Naive B cell (primary cell): ENCODE measurements around the gene FTSJ1. TPM values are rescaled to one million over a fixed set of nuclear protein-coding genes. Genes with fewer than 3 reads are reported as not detected.

Experiments used
- ATAC-seq, 2 donors: fragments of 150-1000 bp; cut with Tn5 transposase; 2 replicates each; pipeline ENCODE4 v1.10.0; 2021; ENCODE audit warnings: low read depth in 2 of 2, mild to moderate bottlenecking in 2 of 2, moderate library complexity in 2 of 2
- DNase-seq: peaks from one replicate; pipeline ENCODE4 v3.0.0; 2022
- H3K27ac Mint-ChIP-seq, 6 donors: one replicate each; pipeline ENCODE4 v1.8.0; 2020 to 2022; ENCODE audit warnings: mild to moderate bottlenecking in 6 of 6, mixed read lengths in 6 of 6, moderate library complexity in 5 of 6, inconsistent platforms in 2 of 6
- H3K27me3 Mint-ChIP-seq, 3 donors: one replicate each; pipeline ENCODE4 v1.8.0; 2021 to 2022; ENCODE audit warnings: mixed read lengths in 3 of 3, mild to moderate bottlenecking in 1 of 3
- H3K36me3 Mint-ChIP-seq, 2 donors: one replicate each; pipeline ENCODE4 v1.8.0; 2020 to 2022; ENCODE audit warnings: mixed read lengths in 2 of 2, inconsistent platforms in 1 of 2, mild to moderate bottlenecking in 1 of 2
- H3K4me1 Mint-ChIP-seq, 3 donors: one replicate each; pipeline ENCODE4 v1.8.0; 2020 to 2022; ENCODE audit warnings: mixed read lengths in 3 of 3, inconsistent platforms in 1 of 3, mild to moderate bottlenecking in 1 of 3, moderate library complexity in 1 of 3
- H3K4me3 Mint-ChIP-seq, 8 donors: one replicate each; pipeline ENCODE4 v1.8.0; 2020 to 2022; ENCODE audit warnings: mild to moderate bottlenecking in 8 of 8, mixed read lengths in 8 of 8, moderate library complexity in 8 of 8, inconsistent platforms in 2 of 8
- H3K9me3 Mint-ChIP-seq, 7 donors: one replicate each; pipeline ENCODE4 v1.8.0; 2020 to 2022; ENCODE audit warnings: mixed read lengths in 7 of 7, mild to moderate bottlenecking in 5 of 7, inconsistent platforms in 2 of 7, moderate library complexity in 1 of 7
- polyA plus RNA-seq, 6 donors: library from polyadenylated mRNA; unstranded; fragments of 300-500 nt; fragmentation: Illumina TruSeq; gene quantifications; one replicate each; pipeline ENCODE4 v1.2.3, GENCODE V29; 2021; ENCODE audit warnings: low read depth in 6 of 6

The FTSJ1 gene
- polyA plus RNA-seq, 6 donors from 2014 or later: 45.1 to 72.0 (median 57.5) TPM

GRCh38 chrX:48461830-48462229 is 14.2 kb upstream of the FTSJ1 start:
- Mint-ChIP-seq H3K4me3 (no peak overlapping the region), H3K9me3 (peaks cover 0 to 1% (median 0%) of the 10 kb centered on the region in 7 donors), H3K27me3 (no peaks in the 10 kb centered on the region), H3K36me3 (peaks cover 0 to 15% of the 10 kb centered on the region in 2 donors), H3K27ac (no peak overlapping the region), H3K4me1 (peaks cover 0 to 10% (median 3%) of the 10 kb centered on the region in 3 donors)
- DNase-seq (no peak), ATAC-seq (no peak)

- Mint-ChIP-seq H3K27ac (peak overlapping the region in 1 of 6 donors; percentile 73), H3K4me3 (peak overlapping the region in 1 of 8 donors; percentile 47), H3K9me3 (peaks cover 0 to 3% (median 0%) of the 10 kb centered on the region in 7 donors), H3K36me3 (peaks cover 0 to 7% of the 10 kb centered on the region in 2 donors), H3K27me3 (no peaks in the 10 kb centered on the region), H3K4me1 (peaks cover 16 to 34% (median 29%) of the 10 kb centered on the region in 3 donors)
- ATAC-seq: no peak
- no peak for DNase-seq
These were observed 10.6 kb upstream of the FTSJ1 start for GRCh38 chrX:48465336-48465933.

GRCh38 chrX:48466696-48467095 is 9.3 kb upstream of the FTSJ1 start:
- Mint-ChIP-seq H3K36me3 (no peaks in the 10 kb centered on the region), H3K27ac (no peak overlapping the region), H3K4me1 (peaks cover 16 to 34% (median 29%) of the 10 kb centered on the region in 3 donors), H3K9me3 (peaks cover 0 to 2% (median 0%) of the 10 kb centered on the region in 7 donors), H3K27me3 (no peaks in the 10 kb centered on the region), H3K4me3 (peak overlapping the region in 1 of 8 donors; percentile 89)
- ATAC-seq (no peak), DNase-seq (no peak)

GRCh38 chrX:48467281-48467761 is 8.7 kb upstream of the FTSJ1 start:
- Mint-ChIP-seq H3K9me3 (peaks cover 0 to 2% (median 0%) of the 10 kb centered on the region in 7 donors), H3K27me3 (no peaks in the 10 kb centered on the region), H3K4me3 (peak overlapping the region in 3 of 8 donors; percentile 30 to 89 (median 61)), H3K4me1 (peaks cover 16 to 34% (median 29%) of the 10 kb centered on the region in 3 donors), H3K36me3 (no peaks in the 10 kb centered on the region), H3K27ac (peak overlapping the region in 1 of 6 donors; percentile 79)
- DNase-seq (no peak), ATAC-seq (no peak)

- no peaks in the 10 kb centered on the region for H3K36me3 Mint-ChIP-seq
- H3K27me3 Mint-ChIP-seq: no peaks in the 10 kb centered on the region
- H3K4me3 Mint-ChIP-seq: peak overlapping the region; percentile 84 to 95 (median 90)
- ATAC-seq (peak in 1 of 2 donors; percentile 60), DNase-seq (no peak)
- peaks cover 16 to 34% (median 29%) of the 10 kb centered on the region in 3 donors for H3K4me1 Mint-ChIP-seq
- peak overlapping the region in 4 of 6 donors; percentile 44 to 79 (median 60) for H3K27ac Mint-ChIP-seq
- H3K9me3 Mint-ChIP-seq: peaks cover 0 to 4% (median 0%) of the 10 kb centered on the region in 7 donors
These were observed 7.7 kb upstream of the FTSJ1 start for GRCh38 chrX:48468247-48468671.

- Mint-ChIP-seq H3K4me1 (peaks cover 16 to 34% (median 29%) of the 10 kb centered on the region in 3 donors), H3K27ac (peak overlapping the region in 5 of 6 donors; percentile 65 to 97 (median 80)), H3K36me3 (no peaks in the 10 kb centered on the region), H3K27me3 (no peaks in the 10 kb centered on the region), H3K9me3 (peaks cover 0 to 4% (median 0%) of the 10 kb centered on the region in 7 donors), H3K4me3 (peak overlapping the region; percentile 84 to 95 (median 90))
- ATAC-seq: peak; percentile 59 to 61
- no peak for DNase-seq
These were observed 7.0 kb upstream of the FTSJ1 start for GRCh38 chrX:48468693-48469691.

- DNase-seq: no peak
- H3K36me3 Mint-ChIP-seq: no peaks in the 10 kb centered on the region
- H3K27me3 Mint-ChIP-seq: no peaks in the 10 kb centered on the region
- peaks cover 19 to 34% (median 34%) of the 10 kb centered on the region in 3 donors for H3K4me1 Mint-ChIP-seq
- H3K27ac Mint-ChIP-seq: peak within 1 kb of the TSS in 4 of 6 donors; percentile 79 to 97 (median 86)
- H3K9me3 Mint-ChIP-seq: peaks cover 0 to 4% (median 0%) of the 10 kb centered on the region in 7 donors
- ATAC-seq: no peak
- H3K4me3 Mint-ChIP-seq: peak within 1 kb of the TSS; percentile 84 to 95 (median 90)
These were observed 5.7 kb upstream of the FTSJ1 start, which contains the start of gene SLC38A5 for GRCh38 chrX:48470110-48470832. SLC38A5 (minus strand) TSS chrX:48470260; CDS start chrX:48467924, 2,336 bp downstream.

- peaks cover 0 to 4% (median 0%) of the 10 kb centered on the region in 7 donors for H3K9me3 Mint-ChIP-seq
- H3K4me1 Mint-ChIP-seq: peaks cover 21 to 37% (median 34%) of the 10 kb centered on the region in 3 donors
- peak overlapping the region in 1 of 8 donors; percentile 80 for H3K4me3 Mint-ChIP-seq
- no peak for ATAC-seq
- H3K36me3 Mint-ChIP-seq: no peaks in the 10 kb centered on the region
- DNase-seq: no peak
- H3K27me3 Mint-ChIP-seq: no peaks in the 10 kb centered on the region
- H3K27ac Mint-ChIP-seq: no peak overlapping the region
These were observed 5.2 kb upstream of the FTSJ1 start for GRCh38 chrX:48470833-48471118.

- ATAC-seq (no peak), DNase-seq (no peak)
- Mint-ChIP-seq H3K36me3 (no peaks in the 10 kb centered on the region), H3K27me3 (no peaks in the 10 kb centered on the region), H3K4me1 (peaks cover 26 to 42% (median 38%) of the 10 kb centered on the region in 3 donors), H3K4me3 (peak overlapping the region in 2 of 8 donors; percentile 48 to 80), H3K9me3 (peaks cover 0 to 4% (median 0%) of the 10 kb centered on the region in 7 donors), H3K27ac (no peak overlapping the region)
These were observed 4.5 kb upstream of the FTSJ1 start for GRCh38 chrX:48471504-48471903.

GRCh38 chrX:48472225-48472624 is 3.8 kb upstream of the FTSJ1 start:
- Mint-ChIP-seq H3K27ac (no peak overlapping the region), H3K27me3 (no peaks in the 10 kb centered on the region), H3K9me3 (peaks cover 0 to 4% (median 1%) of the 10 kb centered on the region in 7 donors), H3K36me3 (no peaks in the 10 kb centered on the region), H3K4me3 (peak overlapping the region in 1 of 8 donors; percentile 47), H3K4me1 (peaks cover 33 to 43% (median 38%) of the 10 kb centered on the region in 3 donors)
- DNase-seq (no peak), ATAC-seq (no peak)

- no peaks in the 10 kb centered on the region for H3K27me3 Mint-ChIP-seq
- H3K36me3 Mint-ChIP-seq: no peaks in the 10 kb centered on the region
- H3K27ac Mint-ChIP-seq: peak overlapping the region in 2 of 6 donors; percentile 59 to 76
- no peak for ATAC-seq
- DNase-seq: no peak
- peak overlapping the region in 3 of 8 donors; percentile 39 to 48 (median 47) for H3K4me3 Mint-ChIP-seq
- peaks cover 0 to 4% (median 1%) of the 10 kb centered on the region in 7 donors for H3K9me3 Mint-ChIP-seq
- H3K4me1 Mint-ChIP-seq: peaks cover 33 to 45% (median 41%) of the 10 kb centered on the region in 3 donors
These were observed 2.9 kb upstream of the FTSJ1 start for GRCh38 chrX:48472851-48473703.

- Mint-ChIP-seq H3K9me3 (peaks cover 0 to 4% (median 1%) of the 10 kb centered on the region in 7 donors), H3K4me3 (peak overlapping the region in 2 of 8 donors; percentile 39 to 47), H3K4me1 (peaks cover 32 to 42% (median 41%) of the 10 kb centered on the region in 3 donors), H3K27ac (peak overlapping the region in 2 of 6 donors; percentile 59 to 76), H3K36me3 (no peaks in the 10 kb centered on the region), H3K27me3 (no peaks in the 10 kb centered on the region)
- ATAC-seq: no peak
- DNase-seq: no peak
These were observed 2.4 kb upstream of the FTSJ1 start for GRCh38 chrX:48473704-48473990.
